Dendritic cell treated with granulocyte-macrophage colony-stimulating factor and Interleukin-4, amounts not matched to agents 40 ng/mL and 50 ng/mL, for 4 days (primary cell): ENCODE measurements around the gene SPATA20.

Experiments used
- H3K27ac Mint-ChIP-seq: one replicate; pipeline ENCODE4 v1.8.0; 2022; ENCODE audit warnings: mild to moderate bottlenecking, mixed read lengths
- H3K27me3 Mint-ChIP-seq: one replicate; pipeline ENCODE4 v1.8.0; 2022; ENCODE audit warnings: mild to moderate bottlenecking, mixed read lengths
- H3K36me3 Mint-ChIP-seq: one replicate; pipeline ENCODE4 v1.8.0; 2022; ENCODE audit warnings: low read depth, mixed read lengths
- H3K4me1 Mint-ChIP-seq: one replicate; pipeline ENCODE4 v1.8.0; 2022; ENCODE audit warnings: low read depth, mixed read lengths
- H3K4me3 Mint-ChIP-seq: one replicate; pipeline ENCODE4 v1.8.0; 2022; ENCODE audit warnings: mild to moderate bottlenecking, moderate library complexity, mixed read lengths
- H3K9me3 Mint-ChIP-seq: one replicate; pipeline ENCODE4 v1.8.0; 2022; ENCODE audit warnings: mixed read lengths
- intact Hi-C: fragments of 100-400 bp; cut with micrococcal nuclease; formaldehyde crosslinking; loops from one replicate; pipeline ENCODE4 v1.15.0; 2022

The SPATA20 gene

DNA sequence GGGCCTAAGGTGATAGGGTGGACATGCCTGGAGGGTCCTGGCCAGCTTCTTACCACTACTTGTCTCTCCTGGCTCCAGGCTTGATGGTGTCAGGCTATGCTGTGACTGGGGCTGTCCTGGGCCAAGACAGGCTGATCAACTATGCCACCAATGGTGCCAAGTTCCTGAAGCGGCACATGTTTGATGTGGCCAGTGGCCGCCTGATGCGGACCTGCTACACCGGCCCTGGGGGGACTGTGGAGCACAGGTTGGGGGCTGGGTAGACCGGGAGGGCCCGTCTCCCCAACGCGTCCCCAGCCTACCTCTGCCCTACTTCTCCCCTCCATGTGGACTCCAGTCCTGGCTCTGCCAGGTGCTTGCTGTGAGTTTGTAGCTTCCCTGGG lies 4.5 kb downstream of the SPATA20 start:
- Mint-ChIP-seq H3K27ac (no peak overlapping the region), H3K9me3 (no peaks in the 10 kb centered on the region), H3K4me1 (peaks cover 10% of the 10 kb centered on the region), H3K4me3 (no peak overlapping the region), H3K27me3 (peaks cover 1% of the 10 kb centered on the region), H3K36me3 (peaks cover 79% of the 10 kb centered on the region)
- intact Hi-C loops, result no loop called here

- Mint-ChIP-seq H3K36me3 (peaks cover 82% of the 10 kb centered on the region), H3K9me3 (no peaks in the 10 kb centered on the region), H3K4me3 (no peak overlapping the region), H3K27ac (peak overlapping the region; percentile 38), H3K4me1 (peaks cover 10% of the 10 kb centered on the region), H3K27me3 (peaks cover 6% of the 10 kb centered on the region)
- intact Hi-C loops, result no loop called here
Observed at GRCh38 chr17:50551884-50552283, 4.9 kb downstream of the SPATA20 start.

- intact Hi-C loops, result no loop called here
- peaks cover 24% of the 10 kb centered on the region for H3K27me3 Mint-ChIP-seq
- H3K36me3 Mint-ChIP-seq, result peaks cover 74% of the 10 kb centered on the region
- peaks cover 5% of the 10 kb centered on the region for H3K4me1 Mint-ChIP-seq
- H3K27ac Mint-ChIP-seq, result no peak overlapping the region
- H3K4me3 Mint-ChIP-seq, result no peak overlapping the region
- H3K9me3 Mint-ChIP-seq, result no peaks in the 10 kb centered on the region
Observed at GRCh38 chr17:50554201-50554600, 7.2 kb downstream of the SPATA20 start.

DNA sequence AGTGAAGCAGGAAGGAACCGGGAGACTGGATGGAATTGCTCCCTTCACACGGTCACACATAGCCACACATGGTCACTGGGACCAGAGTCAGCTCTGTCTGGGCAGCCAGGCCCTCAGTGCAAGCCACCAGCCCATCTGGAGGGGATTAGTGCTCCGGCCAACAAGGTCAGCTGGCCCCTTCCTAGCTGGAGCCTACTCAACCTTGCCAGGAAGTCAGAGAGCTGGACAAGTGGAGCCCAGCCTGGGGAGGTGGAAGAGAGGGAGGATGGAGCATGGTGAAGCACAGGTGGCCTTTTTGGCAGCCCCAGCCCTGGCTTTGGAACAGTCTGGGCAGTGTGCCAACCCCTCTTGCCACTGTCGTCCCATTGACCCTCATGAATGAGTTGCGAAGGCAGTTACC lies 9.8 kb downstream of the SPATA20 start:
- H3K4me3 Mint-ChIP-seq, result no peak overlapping the region
- H3K36me3 Mint-ChIP-seq, result peaks cover 48% of the 10 kb centered on the region
- intact Hi-C loops, result no loop called here
- H3K27me3 Mint-ChIP-seq, result peaks cover 44% of the 10 kb centered on the region
- H3K9me3 Mint-ChIP-seq, result no peaks in the 10 kb centered on the region
- H3K27ac Mint-ChIP-seq, result no peak overlapping the region
- H3K4me1 Mint-ChIP-seq, result peaks cover 17% of the 10 kb centered on the region

DNA sequence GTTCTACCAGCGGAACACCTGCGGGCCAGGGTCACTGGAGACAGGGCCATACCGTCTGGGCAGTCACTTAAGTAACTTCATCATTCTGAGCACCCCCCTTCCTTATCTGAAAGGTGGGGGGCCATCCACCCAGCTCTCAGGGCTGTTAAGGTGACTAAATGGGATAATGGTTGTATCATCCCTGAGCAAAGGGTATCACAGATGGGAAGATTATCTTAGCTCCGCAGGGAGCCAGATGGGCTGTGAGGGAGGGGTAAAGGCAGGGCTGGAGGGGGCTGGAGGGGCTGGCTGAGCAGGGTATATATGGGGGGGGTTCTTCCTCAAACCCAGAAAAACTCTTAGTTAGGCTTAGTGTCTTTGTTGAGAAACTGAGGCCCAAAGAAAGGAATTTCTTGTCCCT lies 10.7 kb downstream of the SPATA20 start:
- Mint-ChIP-seq H3K4me3 (no peak overlapping the region), H3K9me3 (no peaks in the 10 kb centered on the region), H3K36me3 (peaks cover 39% of the 10 kb centered on the region), H3K27me3 (peaks cover 52% of the 10 kb centered on the region), H3K27ac (no peak overlapping the region), H3K4me1 (peaks cover 24% of the 10 kb centered on the region)
- intact Hi-C loops, result no loop called here

DNA sequence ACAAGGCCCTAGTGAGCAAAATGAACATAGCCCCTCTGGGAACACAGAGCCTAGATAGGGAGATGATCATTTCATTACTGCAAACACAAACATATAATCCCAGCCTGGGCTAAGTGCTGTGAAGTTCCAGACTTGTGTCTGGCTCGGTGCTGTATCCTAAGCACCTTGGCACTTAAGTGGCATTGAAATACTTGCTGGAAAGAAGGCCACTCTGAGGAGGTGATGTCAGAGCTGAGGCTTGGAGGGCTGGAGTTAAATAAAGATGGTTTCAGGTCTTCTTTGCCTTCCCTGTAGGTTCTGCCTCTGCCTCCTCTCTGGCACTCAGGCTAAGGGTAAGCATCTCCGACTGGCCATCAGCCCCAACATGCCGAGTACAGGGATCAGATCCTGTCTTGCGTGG lies 11.1 kb downstream of the SPATA20 start:
- Mint-ChIP-seq H3K27ac (no peak overlapping the region), H3K4me3 (no peak overlapping the region), H3K9me3 (no peaks in the 10 kb centered on the region), H3K27me3 (peaks cover 57% of the 10 kb centered on the region), H3K4me1 (peaks cover 24% of the 10 kb centered on the region), H3K36me3 (peaks cover 36% of the 10 kb centered on the region)
- intact Hi-C loops, result no loop called here

- Mint-ChIP-seq H3K27ac (no peak overlapping the region), H3K4me3 (no peak overlapping the region), H3K36me3 (peaks cover 31% of the 10 kb centered on the region), H3K9me3 (no peaks in the 10 kb centered on the region), H3K4me1 (peaks cover 24% of the 10 kb centered on the region), H3K27me3 (peaks cover 61% of the 10 kb centered on the region)
- intact Hi-C loops, result no loop called here
Observed at GRCh38 chr17:50558581-50558940, 11.6 kb downstream of the SPATA20 start.

GRCh38 chr17:50558941-50559614 lies 12.1 kb downstream of the SPATA20 start:
- H3K27me3 Mint-ChIP-seq, result peaks cover 67% of the 10 kb centered on the region
- peaks cover 26% of the 10 kb centered on the region for H3K36me3 Mint-ChIP-seq
- peaks cover 24% of the 10 kb centered on the region for H3K4me1 Mint-ChIP-seq
- intact Hi-C loops, result no loop called here
- H3K4me3 Mint-ChIP-seq, result peak overlapping the region; percentile 76
- no peaks in the 10 kb centered on the region for H3K9me3 Mint-ChIP-seq
- H3K27ac Mint-ChIP-seq, result peak overlapping the region; percentile 16

- H3K27me3 Mint-ChIP-seq, result peaks cover 73% of the 10 kb centered on the region
- no peaks in the 10 kb centered on the region for H3K9me3 Mint-ChIP-seq
- H3K4me1 Mint-ChIP-seq, result peaks cover 27% of the 10 kb centered on the region
- H3K27ac Mint-ChIP-seq, result peak overlapping the region; percentile 16
- intact Hi-C loops, result loop anchor here (5.0 kb wide), 1 partner anchor 63 kb away; no protein-coding TSS in a partner anchor
- peaks cover 20% of the 10 kb centered on the region for H3K36me3 Mint-ChIP-seq
- H3K4me3 Mint-ChIP-seq, result peak overlapping the region; percentile 76
Observed at GRCh38 chr17:50559674-50560184, 12.8 kb downstream of the SPATA20 start.

- Mint-ChIP-seq H3K4me1 (peaks cover 33% of the 10 kb centered on the region), H3K27ac (peak within 1 kb of the TSS; percentile 16), H3K36me3 (peaks cover 14% of the 10 kb centered on the region), H3K27me3 (peaks cover 79% of the 10 kb centered on the region), H3K4me3 (peak within 1 kb of the TSS; percentile 76), H3K9me3 (no peaks in the 10 kb centered on the region)
- intact Hi-C loops, result loop anchor here (5.0 kb wide), 1 partner anchor 62 kb away; no protein-coding TSS in a partner anchor
Observed at GRCh38 chr17:50560185-50560824, 13.3 kb downstream of the SPATA20 start, which contains the start of gene CACNA1G. CACNA1G (plus strand) TSS chr17:50560715; CDS start chr17:50561460, 745 bp downstream.

DNA sequence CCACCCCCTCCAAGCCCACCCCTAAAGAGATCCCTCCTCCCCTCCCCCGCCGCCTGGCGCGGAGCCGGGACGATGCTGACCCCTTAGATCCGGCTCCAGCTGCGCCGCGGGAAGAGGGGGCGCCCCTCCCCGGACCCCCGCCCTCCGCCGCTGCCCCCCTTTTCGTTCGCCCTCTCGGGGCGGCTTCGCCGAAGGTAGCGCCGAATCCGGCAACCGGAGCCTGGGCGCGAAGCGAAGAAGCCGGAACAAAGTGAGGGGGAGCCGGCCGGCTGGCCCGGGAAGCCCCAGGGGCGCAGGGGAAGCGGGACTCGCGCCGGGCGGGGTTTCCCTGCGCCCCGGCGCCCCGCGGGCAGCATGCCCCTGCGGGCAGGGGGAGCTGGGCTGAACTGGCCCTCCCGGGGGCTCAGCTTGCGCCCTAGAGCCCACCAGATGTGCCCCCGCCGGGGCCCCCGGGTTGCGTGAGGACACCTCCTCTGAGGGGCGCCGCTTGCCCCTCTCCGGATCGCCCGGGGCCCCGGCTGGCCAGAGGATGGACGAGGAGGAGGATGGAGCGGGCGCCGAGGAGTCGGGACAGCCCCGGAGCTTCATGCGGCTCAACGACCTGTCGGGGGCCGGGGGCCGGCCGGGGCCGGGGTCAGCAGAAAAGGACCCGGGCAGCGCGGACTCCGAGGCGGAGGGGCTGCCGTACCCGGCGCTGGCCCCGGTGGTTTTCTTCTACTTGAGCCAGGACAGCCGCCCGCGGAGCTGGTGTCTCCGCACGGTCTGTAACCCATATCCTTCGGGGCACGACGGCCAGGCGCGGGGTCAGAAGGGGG lies 14.2 kb downstream of the SPATA20 start:
- Mint-ChIP-seq H3K9me3 (no peaks in the 10 kb centered on the region), H3K27me3 (peaks cover 87% of the 10 kb centered on the region), H3K36me3 (peaks cover 6% of the 10 kb centered on the region), H3K4me3 (peak overlapping the region; percentile 76), H3K27ac (no peak overlapping the region), H3K4me1 (peaks cover 38% of the 10 kb centered on the region)
- intact Hi-C loops, result loop anchor here (5.0 kb wide), 1 partner anchor 61 kb away; no protein-coding TSS in a partner anchor

DNA sequence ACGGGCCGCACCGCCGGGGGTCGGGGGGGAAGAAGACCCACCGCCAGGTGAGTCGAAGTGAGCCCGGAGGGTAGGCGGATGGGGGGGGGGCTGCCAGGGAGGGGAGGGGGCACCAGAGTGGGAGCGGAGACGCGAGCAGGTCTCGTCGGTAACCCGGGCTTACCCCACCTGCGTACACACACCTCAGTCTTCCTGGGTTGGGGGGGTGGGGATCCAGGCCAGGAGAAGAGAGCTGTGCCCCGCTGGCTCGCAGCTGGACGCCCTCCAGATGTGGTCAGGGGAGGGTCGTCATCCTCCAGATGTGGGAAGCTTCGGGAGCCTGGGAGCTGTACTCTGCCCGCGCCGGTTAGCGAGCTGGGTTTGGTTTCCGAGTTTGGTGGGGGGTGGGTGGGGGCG lies 14.8 kb downstream of the SPATA20 start:
- Mint-ChIP-seq H3K9me3 (no peaks in the 10 kb centered on the region), H3K4me1 (peaks cover 38% of the 10 kb centered on the region), H3K27me3 (peaks cover 89% of the 10 kb centered on the region), H3K4me3 (no peak overlapping the region), H3K36me3 (peaks cover under 1% of the 10 kb centered on the region), H3K27ac (no peak overlapping the region)
- intact Hi-C loops, result loop anchor here (5.0 kb wide), 1 partner anchor 61 kb away; no protein-coding TSS in a partner anchor

- no peak overlapping the region for H3K27ac Mint-ChIP-seq
- intact Hi-C loops, result loop anchor here (5.0 kb wide), 1 partner anchor 60 kb away; no protein-coding TSS in a partner anchor
- no peak overlapping the region for H3K4me3 Mint-ChIP-seq
- H3K9me3 Mint-ChIP-seq, result no peaks in the 10 kb centered on the region
- no peaks in the 10 kb centered on the region for H3K36me3 Mint-ChIP-seq
- peaks cover 90% of the 10 kb centered on the region for H3K27me3 Mint-ChIP-seq
- peaks cover 38% of the 10 kb centered on the region for H3K4me1 Mint-ChIP-seq
Observed at GRCh38 chr17:50562242-50563091, 15.5 kb downstream of the SPATA20 start.
